ENCODE results near the gene GBGT1. TPM values are rescaled to one million over a fixed set of nuclear protein-coding genes. Genes with fewer than 3 reads are reported as not detected.
"Not testable (repeated sequence)": the region's sequence is repeated elsewhere in the genome, so short reads cannot be mapped to it uniquely, and the experiment has no call there.

GBGT1 gene
- total and polyA plus RNA-seq, 4 donors = 2.8 to 28.9 (median 9.2) TPM

DNA sequence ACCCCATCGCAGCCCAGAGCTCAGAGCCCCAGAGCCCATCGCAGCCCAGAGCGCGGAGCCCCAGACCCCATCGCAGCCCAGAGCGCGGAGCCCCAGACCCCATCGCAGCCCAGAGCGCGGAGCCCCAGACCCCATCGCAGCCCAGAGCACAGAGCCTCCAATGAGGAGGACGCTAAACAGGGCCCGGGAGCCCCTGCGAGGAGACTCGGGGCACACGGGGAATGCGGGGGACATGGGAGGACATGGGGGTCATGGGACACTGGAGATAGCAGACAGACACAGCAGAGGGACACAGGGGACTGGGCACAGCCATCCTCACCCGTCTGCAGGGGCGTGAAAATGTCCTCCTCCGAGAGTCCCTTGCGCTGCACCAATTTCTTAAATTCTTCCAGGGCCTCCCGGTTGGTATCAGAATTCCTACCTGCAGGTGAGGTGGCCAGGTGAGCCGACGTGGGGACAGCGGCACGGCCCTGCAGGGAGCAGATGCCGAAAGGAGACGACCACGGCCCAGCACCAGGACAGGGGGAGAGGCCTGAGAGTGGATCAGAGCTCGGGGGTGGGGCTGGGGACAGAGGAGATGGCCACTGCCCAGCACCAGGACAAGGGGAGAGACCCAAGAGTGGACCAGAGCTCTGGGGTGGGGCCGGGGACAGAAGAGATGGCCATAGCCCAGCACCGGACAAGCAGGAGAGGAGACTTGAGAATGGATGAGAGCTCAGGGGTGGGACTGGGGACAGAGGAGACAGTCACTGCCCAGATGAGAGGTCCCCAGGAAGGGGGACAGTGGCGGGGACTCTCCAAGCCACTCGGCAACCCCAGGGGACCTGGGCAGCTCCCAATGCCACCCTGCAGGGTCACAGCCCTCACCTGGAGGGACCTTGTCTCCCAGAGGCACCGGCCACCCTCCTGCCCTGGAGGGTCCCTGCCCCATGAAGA, 42.5 kb upstream of the GBGT1 start:
- Histone ChIP-seq H3K4me3 (ENCODE audit: low read length in 2 of 2) (no peak overlapping the region), H3K27ac (ENCODE audit: low read depth in 1 of 2, low read length in 2 of 2) (no peak overlapping the region), H3K4me1 (ENCODE audit: control insufficient read depth in 1 of 2, insufficient read depth in 2 of 2, low read length in 2 of 2) (no peaks in the 10 kb centered on the region), H3K9me3 (ENCODE audit: control insufficient read depth, low read length) (peaks cover 4% of the 10 kb centered on the region), H3K27me3 (ENCODE audit: control insufficient read depth in 1 of 2, insufficient read depth in 2 of 2, low read length in 1 of 2) (no peaks in the 10 kb centered on the region), H3K36me3 (ENCODE audit: control insufficient read depth in 1 of 2, insufficient read depth in 2 of 2, low read length in 1 of 2) (no peaks in the 10 kb centered on the region)
- 80 to 85% methylated on average over 35 of the region's 35 CpGs for WGBS, 2 donors
- ATAC-seq (ENCODE audit: low FRiP score) = no peak
- DNase-seq = peak in 1 of 2 donors; percentile 69
- intact Hi-C loops (cut with DNase I) = no loop called here

DNA sequence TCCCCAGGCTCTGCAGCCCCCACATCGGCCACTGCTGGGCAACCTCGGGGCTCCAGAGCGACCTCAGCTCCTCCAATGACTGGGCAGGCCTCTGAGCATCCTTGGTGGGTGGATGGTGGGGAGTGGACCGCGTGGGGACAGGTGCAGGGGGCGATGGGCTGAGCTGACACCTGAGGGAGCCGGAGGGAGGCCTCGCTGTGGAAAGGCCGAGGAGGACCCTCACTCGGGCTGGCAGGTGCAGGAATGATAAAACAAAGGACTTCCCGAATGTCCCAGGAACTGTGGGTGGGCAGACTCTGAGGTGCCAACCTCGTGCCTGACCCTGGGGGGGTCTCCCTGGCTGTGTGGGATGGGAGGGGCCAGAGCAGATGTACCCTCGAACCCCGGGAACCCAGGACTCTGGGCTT, 41.8 kb upstream of the GBGT1 start:
- 79 to 80% methylated on average over 14 of the region's 14 CpGs for WGBS, 2 donors
- ATAC-seq (ENCODE audit: low FRiP score); H3K27me3 ChIP-seq (ENCODE audit: control insufficient read depth in 1 of 2, insufficient read depth in 2 of 2, low read length in 1 of 2); H3K9me3 ChIP-seq (ENCODE audit: control insufficient read depth, low read length); H3K4me3 ChIP-seq (ENCODE audit: low read length in 2 of 2); H3K4me1 ChIP-seq (ENCODE audit: control insufficient read depth in 1 of 2, insufficient read depth in 2 of 2, low read length in 2 of 2); intact Hi-C loops (cut with DNase I); H3K27ac ChIP-seq (ENCODE audit: low read depth in 1 of 2, low read length in 2 of 2); H3K36me3 ChIP-seq (ENCODE audit: control insufficient read depth in 1 of 2, insufficient read depth in 2 of 2, low read length in 1 of 2): not testable (repeated sequence)
- peak in 1 of 2 donors; percentile 55 for DNase-seq

DNA sequence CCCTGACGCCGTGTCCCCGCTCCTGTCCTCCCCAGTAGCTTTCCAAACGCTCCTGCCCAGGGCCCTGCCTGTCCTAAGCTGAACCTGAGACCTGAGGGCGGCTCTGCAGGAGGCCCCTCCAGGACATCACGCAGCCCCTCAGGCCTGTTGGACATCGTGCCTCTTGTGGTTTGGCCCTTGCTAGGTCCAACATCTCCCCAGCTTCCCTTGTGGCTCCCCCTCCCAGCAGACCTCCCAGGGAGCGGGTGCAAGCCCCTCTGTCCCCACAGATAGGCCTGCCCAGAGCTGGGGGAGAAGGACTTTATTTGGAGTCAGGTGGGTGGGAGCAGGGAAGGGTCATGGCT, 41.3 kb upstream of the GBGT1 start:
- no peaks in the 10 kb centered on the region for H3K9me3 ChIP-seq (ENCODE audit: control insufficient read depth, low read length)
- WGBS, 2 donors = 73 to 80% methylated on average over 8 of the region's 8 CpGs
- H3K4me3 ChIP-seq (ENCODE audit: low read length in 2 of 2) = no peak overlapping the region
- DNase-seq (peak in 1 of 2 donors; percentile 48), ATAC-seq (ENCODE audit: low FRiP score) (no peak)
- H3K4me1 ChIP-seq (ENCODE audit: control insufficient read depth in 1 of 2, insufficient read depth in 2 of 2, low read length in 2 of 2) = no peaks in the 10 kb centered on the region
- H3K36me3 ChIP-seq (ENCODE audit: control insufficient read depth in 1 of 2, insufficient read depth in 2 of 2, low read length in 1 of 2) = no peaks in the 10 kb centered on the region
- no peaks in the 10 kb centered on the region for H3K27me3 ChIP-seq (ENCODE audit: control insufficient read depth in 1 of 2, insufficient read depth in 2 of 2, low read length in 1 of 2)
- intact Hi-C loops (cut with DNase I) = no loop called here
- H3K27ac ChIP-seq (ENCODE audit: low read depth in 1 of 2, low read length in 2 of 2) = no peak overlapping the region

DNA sequence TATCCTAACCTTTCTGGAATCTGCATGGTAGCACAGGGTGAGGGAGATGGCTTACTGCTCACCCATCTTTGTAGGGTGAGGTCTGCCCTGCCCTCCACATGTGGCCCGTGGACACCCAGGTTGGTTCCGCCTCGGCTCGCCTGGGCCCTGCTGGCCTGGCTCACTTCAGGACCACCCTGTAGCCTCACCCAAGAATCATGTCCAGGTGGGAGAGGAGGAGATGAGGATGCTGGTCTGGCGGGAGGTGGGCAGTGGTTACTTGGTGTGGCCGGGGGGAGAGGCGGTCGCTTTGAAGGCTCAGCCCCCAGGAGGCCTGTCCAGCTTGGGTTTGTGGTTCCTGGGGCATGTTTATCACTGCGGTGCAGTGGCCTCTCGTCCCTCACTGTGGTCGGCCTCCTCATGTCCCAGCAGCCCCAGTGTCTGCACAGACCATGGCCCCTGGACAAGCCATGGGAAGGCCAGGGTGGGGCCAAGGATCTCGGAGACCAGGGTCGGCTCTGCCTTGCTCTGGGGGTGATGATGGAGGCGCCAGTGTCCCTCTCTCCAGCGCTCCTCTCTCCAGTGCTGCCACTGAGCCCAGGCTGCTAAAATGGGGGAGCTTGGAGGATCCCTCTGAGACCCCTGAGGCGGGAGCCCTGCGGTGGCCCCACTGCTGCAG, 40.8 kb upstream of the GBGT1 start:
- no peaks in the 10 kb centered on the region for H3K36me3 ChIP-seq (ENCODE audit: control insufficient read depth in 1 of 2, insufficient read depth in 2 of 2, low read length in 1 of 2)
- no peaks in the 10 kb centered on the region for H3K27me3 ChIP-seq (ENCODE audit: control insufficient read depth in 1 of 2, insufficient read depth in 2 of 2, low read length in 1 of 2)
- H3K27ac ChIP-seq (ENCODE audit: low read depth in 1 of 2, low read length in 2 of 2) = no peak overlapping the region
- WGBS, 2 donors = 86 to 87% methylated on average over 17 of the region's 17 CpGs
- DNase-seq (peak in 1 of 2 donors; percentile 51), ATAC-seq (ENCODE audit: low FRiP score) (no peak)
- intact Hi-C loops (cut with DNase I) = no loop called here
- no peak overlapping the region for H3K4me3 ChIP-seq (ENCODE audit: low read length in 2 of 2)
- no peaks in the 10 kb centered on the region for H3K9me3 ChIP-seq (ENCODE audit: control insufficient read depth, low read length)
- H3K4me1 ChIP-seq (ENCODE audit: control insufficient read depth in 1 of 2, insufficient read depth in 2 of 2, low read length in 2 of 2) = no peaks in the 10 kb centered on the region

DNA sequence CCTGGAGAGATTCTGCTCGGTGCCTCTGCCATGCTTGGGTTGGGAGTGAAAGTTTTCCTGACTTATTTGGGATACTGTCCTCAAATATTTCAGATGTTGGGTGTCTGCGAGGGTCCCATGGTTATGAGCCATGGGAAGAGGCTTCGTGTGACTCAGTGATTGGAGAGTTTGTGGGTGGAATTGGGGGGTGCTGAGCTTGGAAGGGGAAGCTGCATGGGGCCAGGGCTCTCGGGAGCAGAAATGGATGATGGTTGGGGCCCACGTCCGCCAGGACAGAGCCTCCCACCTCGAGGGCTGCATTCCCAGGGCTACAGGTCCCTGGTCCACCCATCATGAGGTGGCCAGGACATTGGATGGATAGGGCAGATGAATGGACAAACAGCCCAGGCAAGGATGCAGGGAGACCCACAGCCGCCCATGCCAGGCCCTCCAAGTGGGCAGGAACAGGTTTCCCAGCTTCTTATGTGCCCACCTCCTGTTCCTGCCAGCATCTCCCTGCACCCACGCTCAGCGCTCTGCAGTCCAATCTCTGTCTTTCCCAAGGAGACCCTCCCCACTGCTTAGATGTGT, 39.9 kb upstream of the GBGT1 start:
- no peaks in the 10 kb centered on the region for H3K27me3 ChIP-seq (ENCODE audit: control insufficient read depth in 1 of 2, insufficient read depth in 2 of 2, low read length in 1 of 2)
- WGBS, 2 donors = 78 to 79% methylated on average over 10 of the region's 10 CpGs
- peak in 1 of 2 donors; percentile 56 for DNase-seq

DNA sequence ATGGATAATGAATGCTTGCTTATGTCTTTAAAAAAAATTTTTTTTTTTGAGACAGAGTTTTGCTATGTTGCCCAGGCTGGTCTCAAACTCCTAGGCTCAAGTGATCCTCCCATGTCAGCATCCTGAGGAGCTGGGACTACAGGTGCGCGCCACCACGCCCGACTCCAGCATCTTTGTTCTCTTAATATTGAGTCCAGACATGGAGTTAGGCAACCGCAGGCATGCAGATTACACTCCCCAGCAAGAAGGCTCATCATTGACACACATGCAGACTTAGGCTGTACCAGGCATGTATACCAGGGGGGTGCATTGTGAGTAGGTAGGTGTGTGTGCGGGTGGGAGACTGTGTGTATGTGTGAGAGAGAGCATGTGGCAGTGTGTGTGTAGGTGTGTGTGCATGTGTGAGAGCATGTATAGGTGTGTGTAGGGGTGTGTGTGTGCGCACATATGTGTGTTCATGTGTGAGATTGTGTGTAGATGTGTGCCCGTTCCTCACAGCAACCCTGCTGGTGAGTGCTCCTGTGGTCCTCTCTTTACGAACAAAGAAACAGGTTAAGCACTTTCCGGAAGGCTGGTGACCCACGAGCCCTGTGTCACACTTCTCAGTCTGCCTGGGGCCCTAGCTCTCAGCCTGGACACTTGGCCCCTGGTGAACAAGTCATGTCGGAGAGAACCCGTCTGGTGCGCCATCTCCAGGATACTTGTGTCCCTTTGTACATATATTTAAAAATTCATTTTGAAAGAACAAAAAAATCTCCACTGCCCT, 39.2 kb upstream of the GBGT1 start:
- Histone ChIP-seq H3K27me3 (ENCODE audit: control insufficient read depth in 1 of 2, insufficient read depth in 2 of 2, low read length in 1 of 2) (no peaks in the 10 kb centered on the region), H3K9me3 (ENCODE audit: control insufficient read depth, low read length) (no peaks in the 10 kb centered on the region), H3K4me3 (ENCODE audit: low read length in 2 of 2) (no peak overlapping the region), H3K36me3 (ENCODE audit: control insufficient read depth in 1 of 2, insufficient read depth in 2 of 2, low read length in 1 of 2) (no peaks in the 10 kb centered on the region), H3K4me1 (ENCODE audit: control insufficient read depth in 1 of 2, insufficient read depth in 2 of 2, low read length in 2 of 2) (no peaks in the 10 kb centered on the region), H3K27ac (ENCODE audit: low read depth in 1 of 2, low read length in 2 of 2) (no peak overlapping the region)
- WGBS, 2 donors = 86 to 89% methylated on average over 14 of the region's 14 CpGs
- intact Hi-C loops (cut with DNase I) = no loop called here
- no peak for ATAC-seq (ENCODE audit: low FRiP score)
- DNase-seq = peak in 1 of 2 donors; percentile 51

More for the DNA sequence above, 39.9 kb upstream of the GBGT1 start:
- Histone ChIP-seq H3K4me3 (ENCODE audit: low read length in 2 of 2) (no peak overlapping the region), H3K36me3 (ENCODE audit: control insufficient read depth in 1 of 2, insufficient read depth in 2 of 2, low read length in 1 of 2) (no peaks in the 10 kb centered on the region), H3K9me3 (ENCODE audit: control insufficient read depth, low read length) (no peaks in the 10 kb centered on the region), H3K27ac (ENCODE audit: low read depth in 1 of 2, low read length in 2 of 2) (no peak overlapping the region), H3K4me1 (ENCODE audit: control insufficient read depth in 1 of 2, insufficient read depth in 2 of 2, low read length in 2 of 2) (no peaks in the 10 kb centered on the region)
- ATAC-seq (ENCODE audit: low FRiP score) = no peak
- intact Hi-C loops (cut with DNase I) = no loop called here

DNA sequence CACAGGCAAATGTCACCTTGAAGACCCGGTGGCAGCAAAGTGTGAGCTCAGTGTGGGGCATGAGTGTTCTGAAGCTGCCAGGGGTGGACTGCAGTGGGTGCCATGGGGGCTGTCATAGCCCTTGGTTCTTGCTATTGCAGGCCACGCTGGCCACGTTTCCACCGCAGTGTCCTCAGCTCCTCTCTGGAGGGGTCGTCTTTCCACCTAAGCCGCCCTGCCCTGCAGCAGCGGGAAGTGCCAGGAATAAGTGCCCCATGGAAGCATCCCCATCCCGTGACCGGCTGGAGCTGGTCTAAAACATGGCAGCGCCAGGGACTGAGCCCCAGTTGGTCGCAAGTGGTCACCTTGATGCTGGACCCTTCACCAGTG, 38.4 kb upstream of the GBGT1 start:
- H3K27ac ChIP-seq (ENCODE audit: low read depth in 1 of 2, low read length in 2 of 2) = no peak overlapping the region
- no peak for ATAC-seq (ENCODE audit: low FRiP score)
- H3K4me1 ChIP-seq (ENCODE audit: control insufficient read depth in 1 of 2, insufficient read depth in 2 of 2, low read length in 2 of 2) = no peaks in the 10 kb centered on the region
- no peaks in the 10 kb centered on the region for H3K36me3 ChIP-seq (ENCODE audit: control insufficient read depth in 1 of 2, insufficient read depth in 2 of 2, low read length in 1 of 2)
- peak in 1 of 2 donors; percentile 47 for DNase-seq
- 78 to 84% methylated on average over 11 of the region's 11 CpGs for WGBS, 2 donors
- no peaks in the 10 kb centered on the region for H3K27me3 ChIP-seq (ENCODE audit: control insufficient read depth in 1 of 2, insufficient read depth in 2 of 2, low read length in 1 of 2)
- no peak overlapping the region for H3K4me3 ChIP-seq (ENCODE audit: low read length in 2 of 2)
- intact Hi-C loops (cut with DNase I) = no loop called here
- H3K9me3 ChIP-seq (ENCODE audit: control insufficient read depth, low read length) = no peaks in the 10 kb centered on the region

DNA sequence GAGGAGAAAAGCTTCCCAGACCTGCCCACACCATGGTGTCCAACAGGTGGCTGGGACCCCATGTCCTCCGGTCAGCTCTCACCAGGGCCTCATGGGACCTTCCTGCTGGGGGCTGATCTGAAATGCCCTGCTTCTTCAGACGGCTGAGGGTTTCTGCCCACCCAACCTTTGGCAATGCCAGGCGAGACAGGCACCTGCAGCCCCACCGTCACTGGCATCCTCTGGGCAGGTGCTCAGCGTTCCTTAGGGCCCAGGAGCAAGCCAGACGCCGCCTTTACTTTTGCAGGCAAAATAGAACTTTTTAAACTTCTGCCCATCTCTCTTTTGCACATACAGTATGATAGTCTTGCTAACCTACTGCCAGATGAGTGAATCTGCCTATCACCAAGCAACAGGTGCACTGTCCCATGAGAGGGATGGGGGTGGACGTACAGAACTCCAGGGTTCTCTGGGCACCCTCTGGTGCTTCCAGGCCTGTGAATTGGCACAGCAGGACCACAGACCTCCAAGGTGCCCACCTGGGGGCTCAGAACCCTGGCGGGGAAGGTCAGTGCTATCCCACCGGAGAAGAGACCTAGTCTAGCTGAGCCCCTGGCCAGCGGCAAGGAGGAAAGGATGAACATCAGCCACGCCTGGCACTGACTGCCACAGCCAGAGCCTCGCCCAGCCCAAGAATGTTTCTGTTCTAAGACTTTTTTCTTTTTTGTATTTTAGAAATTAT, 37.9 kb upstream of the GBGT1 start:
- ATAC-seq (ENCODE audit: low FRiP score) = no peak
- DNase-seq = peak in 1 of 2 donors; percentile 17
- intact Hi-C loops (cut with DNase I) = no loop called here

More for the DNA sequence above, 37.9 kb upstream of the GBGT1 start:
- 80 to 86% methylated on average over 13 of the region's 13 CpGs for WGBS, 2 donors
- Histone ChIP-seq H3K36me3 (ENCODE audit: control insufficient read depth in 1 of 2, insufficient read depth in 2 of 2, low read length in 1 of 2) (no peaks in the 10 kb centered on the region), H3K27me3 (ENCODE audit: control insufficient read depth in 1 of 2, insufficient read depth in 2 of 2, low read length in 1 of 2) (no peaks in the 10 kb centered on the region), H3K9me3 (ENCODE audit: control insufficient read depth, low read length) (no peaks in the 10 kb centered on the region), H3K27ac (ENCODE audit: low read depth in 1 of 2, low read length in 2 of 2) (no peak overlapping the region), H3K4me3 (ENCODE audit: low read length in 2 of 2) (no peak overlapping the region), H3K4me1 (ENCODE audit: control insufficient read depth in 1 of 2, insufficient read depth in 2 of 2, low read length in 2 of 2) (no peaks in the 10 kb centered on the region)

Data from aorta (tissue), 5 donors.